OCI-M2 (cell line): ENCODE data around the gene SYDE1.

Experiments used
- DNase-seq: peaks from one replicate; lab custom pipeline; 2025; ENCODE audit not compliant: unreplicated experiment; lab: John Stamatoyannopoulos, UW

Gene SYDE1

GRCh38 chr19:15108845-15109767, 1.9 kb downstream of the SYDE1 start:
- DNase-seq = no peak

GRCh38 chr19:15109768-15110417, 2.7 kb downstream of the SYDE1 start:
- DNase-seq = no peak

GRCh38 chr19:15110418-15110815, 3.2 kb downstream of the SYDE1 start:
- no peak for DNase-seq

- no peak for DNase-seq
Observed at GRCh38 chr19:15111758-15112157, 4.6 kb downstream of the SYDE1 start.

GRCh38 chr19:15112385-15112784, 5.2 kb downstream of the SYDE1 start:
- no peak for DNase-seq

- no peak for DNase-seq
Observed at GRCh38 chr19:15113245-15114152, 6.3 kb downstream of the SYDE1 start.

- DNase-seq = no peak
Observed at GRCh38 chr19:15114153-15114540, 6.9 kb downstream of the SYDE1 start.

GRCh38 chr19:15115080-15115479, 7.9 kb downstream of the SYDE1 start:
- DNase-seq = no peak

GRCh38 chr19:15115762-15116615, 8.8 kb downstream of the SYDE1 start:
- DNase-seq = no peak

GRCh38 chr19:15116856-15117255, 9.7 kb downstream of the SYDE1 start:
- DNase-seq = no peak

GRCh38 chr19:15118248-15118647, 11.0 kb downstream of the SYDE1 start:
- DNase-seq = no peak

- DNase-seq = no peak
Observed at GRCh38 chr19:15118789-15119494, 11.7 kb downstream of the SYDE1 start.

GRCh38 chr19:15120135-15121026, 13.2 kb downstream of the SYDE1 start:
- DNase-seq = no peak

GRCh38 chr19:15122331-15123030, 15.3 kb downstream of the SYDE1 start:
- DNase-seq = no peak

- DNase-seq = no peak
Observed at GRCh38 chr19:15123031-15123890, 16.1 kb downstream of the SYDE1 start.

- no peak for DNase-seq
Observed at GRCh38 chr19:15123900-15124299, 16.7 kb downstream of the SYDE1 start.

- no peak for DNase-seq
Observed at GRCh38 chr19:15124572-15125231, 17.5 kb downstream of the SYDE1 start.
